ENCODE data around the gene RRP12.

DNA sequence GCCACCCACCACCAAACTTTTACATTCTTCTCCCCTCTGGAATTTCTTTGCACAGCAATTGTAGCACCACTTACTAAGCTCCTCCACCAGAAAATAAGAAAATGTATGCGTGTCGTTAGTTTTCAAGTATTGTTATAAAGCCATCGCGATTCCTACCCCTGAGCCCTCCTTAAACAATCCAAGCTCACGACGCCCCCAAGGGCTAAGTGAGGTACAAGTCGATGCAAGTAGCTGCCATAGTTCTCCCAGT, 67.9 kb downstream of the RRP12 start:
- TF ChIP-seq, protein P1, sequence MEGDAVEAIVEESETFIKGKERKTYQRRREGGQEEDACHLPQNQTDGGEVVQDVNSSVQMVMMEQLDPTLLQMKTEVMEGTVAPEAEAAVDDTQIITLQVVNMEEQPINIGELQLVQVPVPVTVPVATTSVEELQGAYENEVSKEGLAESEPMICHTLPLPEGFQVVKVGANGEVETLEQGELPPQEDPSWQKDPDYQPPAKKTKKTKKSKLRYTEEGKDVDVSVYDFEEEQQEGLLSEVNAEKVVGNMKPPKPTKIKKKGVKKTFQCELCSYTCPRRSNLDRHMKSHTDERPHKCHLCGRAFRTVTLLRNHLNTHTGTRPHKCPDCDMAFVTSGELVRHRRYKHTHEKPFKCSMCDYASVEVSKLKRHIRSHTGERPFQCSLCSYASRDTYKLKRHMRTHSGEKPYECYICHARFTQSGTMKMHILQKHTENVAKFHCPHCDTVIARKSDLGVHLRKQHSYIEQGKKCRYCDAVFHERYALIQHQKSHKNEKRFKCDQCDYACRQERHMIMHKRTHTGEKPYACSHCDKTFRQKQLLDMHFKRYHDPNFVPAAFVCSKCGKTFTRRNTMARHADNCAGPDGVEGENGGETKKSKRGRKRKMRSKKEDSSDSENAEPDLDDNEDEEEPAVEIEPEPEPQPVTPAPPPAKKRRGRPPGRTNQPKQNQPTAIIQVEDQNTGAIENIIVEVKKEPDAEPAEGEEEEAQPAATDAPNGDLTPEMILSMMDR (IDR thresholded peaks at IDR 0.05), result no peak
- TF ChIP-seq POLR2A (IDR thresholded peaks at IDR 0.05) (no peak), POLR2AphosphoS5 (IDR thresholded peaks at IDR 0.05) (no peak)
